GM19240 (cell line): ENCODE data around the gene CABP2.
"Not testable (repeated sequence)": the region's sequence is repeated elsewhere in the genome, so short reads cannot be mapped to it uniquely, and the experiment has no call there.

Experiments
- DNase-seq: peaks from one replicate; pipeline ENCODE4 v3.0.0; 2011; ENCODE audit warnings: low spot score; ENCODE audit not compliant: insufficient read length

Gene CABP2

GRCh38 chr11:67522844-67523555 is at the start of gene CABP2:
Gene CABP2, minus strand, starts transcription at chr11:67523446. Its CDS starts 120 bp downstream, at chr11:67523326.
- no peak for DNase-seq

- DNase-seq, result no peak
These were observed 49.6 kb upstream of the CABP2 start for GRCh38 chr11:67572747-67573419.

- DNase-seq, result no peak
These were observed 49.1 kb upstream of the CABP2 start for GRCh38 chr11:67572305-67572704.

GRCh38 chr11:67571443-67571842 is 48.2 kb upstream of the CABP2 start:
- DNase-seq, result no peak

- no peak for DNase-seq
These were observed 41.0 kb upstream of the CABP2 start for GRCh38 chr11:67564230-67564629.

- DNase-seq, result not testable (repeated sequence)
These were observed 40.5 kb upstream of the CABP2 start for GRCh38 chr11:67563705-67564114.

GRCh38 chr11:67562963-67563704 is 39.9 kb upstream of the CABP2 start:
- no peak for DNase-seq

- peak; percentile 64 for DNase-seq
These were observed 38.8 kb upstream of the CABP2 start for GRCh38 chr11:67561971-67562619.

GRCh38 chr11:67558084-67558772 is 35.0 kb upstream of the CABP2 start:
- DNase-seq, result no peak

- DNase-seq, result no peak
These were observed 33.0 kb upstream of the CABP2 start for GRCh38 chr11:67556244-67556643.

- DNase-seq, result not testable (repeated sequence)
These were observed 28.5 kb upstream of the CABP2 start for GRCh38 chr11:67551697-67552096.

GRCh38 chr11:67551127-67551526 is 27.9 kb upstream of the CABP2 start:
- no peak for DNase-seq

- no peak for DNase-seq
These were observed 25.4 kb upstream of the CABP2 start for GRCh38 chr11:67548555-67549110.

GRCh38 chr11:67548112-67548511 is 24.9 kb upstream of the CABP2 start:
- DNase-seq, result not testable (repeated sequence)

GRCh38 chr11:67545280-67545679 is 22.0 kb upstream of the CABP2 start:
- no peak for DNase-seq

- DNase-seq, result no peak
These were observed 21.5 kb upstream of the CABP2 start for GRCh38 chr11:67544616-67545242.

GRCh38 chr11:67543585-67543984 is 20.3 kb upstream of the CABP2 start:
- DNase-seq, result no peak

GRCh38 chr11:67542971-67543370 is 19.7 kb upstream of the CABP2 start:
- no peak for DNase-seq

GRCh38 chr11:67542169-67542568 is 18.9 kb upstream of the CABP2 start:
- DNase-seq, result no peak

- no peak for DNase-seq
These were observed 18.0 kb upstream of the CABP2 start for GRCh38 chr11:67541198-67541597.
